Lung (tissue), 12 donors: ENCODE measurements around the gene P4HB. TPM values are rescaled to one million over a fixed set of nuclear protein-coding genes. Genes with fewer than 3 reads are reported as not detected.

ENCODE experiments used
- ATAC-seq: fragments of 200-7000 bp; cut with Tn5 transposase; one replicate; pipeline ENCODE4 v1.9.1; 2020; ENCODE audit warnings: moderate number of reproducible peaks; ENCODE audit not compliant: insufficient read depth, low FRiP score
- DNase-seq, 3 donors: peaks; one replicate each; pipeline ENCODE4 v3.0.0-alpha.2; 2013 to 2017
- H3K27ac ChIP-seq, 2 donors: one replicate each; pipeline ENCODE4 v1.5.1; 2013; ENCODE audit warnings: mild to moderate bottlenecking in 2 of 2, moderate library complexity in 2 of 2, control low read depth in 1 of 2, inconsistent platforms in 1 of 2, low read depth in 1 of 2, low read length in 1 of 2
- H3K27me3 ChIP-seq, 3 donors: one replicate each; pipeline ENCODE4 v1.5.1; 2013; ENCODE audit warnings: low read length in 2 of 3; ENCODE audit not compliant: control insufficient read depth in 3 of 3, insufficient read depth in 3 of 3
- H3K36me3 ChIP-seq, 4 donors: one replicate each; pipeline ENCODE4 v1.5.1; 2013; ENCODE audit warnings: low read length in 4 of 4, mild to moderate bottlenecking in 1 of 4, moderate library complexity in 1 of 4; ENCODE audit not compliant: control insufficient read depth in 4 of 4, insufficient read depth in 4 of 4
- H3K4me1 ChIP-seq, 5 donors: one replicate each; pipeline ENCODE4 v1.5.1; 2013; ENCODE audit warnings: low read length in 5 of 5, mild to moderate bottlenecking in 2 of 5, moderate library complexity in 1 of 5; ENCODE audit not compliant: control insufficient read depth in 5 of 5, insufficient read depth in 5 of 5
- H3K4me3 ChIP-seq: one replicate; pipeline ENCODE4 v1.5.1; 2013; ENCODE audit warnings: mild to moderate bottlenecking, control low read depth, moderate library complexity
- H3K9ac ChIP-seq, 2 donors: one replicate each; pipeline ENCODE4 v1.5.1; 2013; ENCODE audit warnings: low read length in 2 of 2, control low read depth in 1 of 2; ENCODE audit not compliant: insufficient read depth in 1 of 2
- H3K9me3 ChIP-seq, 4 donors: one replicate each; pipeline ENCODE4 v1.5.1; 2013; ENCODE audit warnings: low read length in 3 of 4, mild to moderate bottlenecking in 1 of 4, moderate library complexity in 1 of 4; ENCODE audit not compliant: control insufficient read depth in 4 of 4, insufficient read depth in 3 of 4
- CTCF ChIP-seq: IDR thresholded peaks from 2 replicates; pipeline ENCODE4 v1.5.1; 2012; ENCODE audit warnings: mild to moderate bottlenecking; ENCODE audit errors: control extremely low read depth, extremely low read depth
- WGBS, 2 donors: extraction: QIAGEN DNeasy Blood & Tissue Kit; methylation state at CpG; one replicate each; pipeline ENCODE4 v1.1.7; 2013; 5-methylcytosine and 5-hydroxymethylcytosine counted together
- polyA plus RNA-seq, 2 donors: library from polyadenylated mRNA; stranded (reverse); fragments of 200-250 nt; gene quantifications; one replicate each; pipeline ENCODE4 v1.2.1, GENCODE V29; 2013
- total RNA-seq, 2 donors: library from RNA; depleted of rRNA in 1 of 2; stranded (reverse); fragments of >200 nt in 1 of 2; gene quantifications; one replicate each; pipeline ENCODE4 v1.2.1, GENCODE V29; 2014 to 2021
- donor health status: control.
- donor health status: control.
- donor health status: Bipolar disorder and iron deficiency.
- donor health status: healthy.
- donor health status: DM: yes; HTN: yes; CAD: no.

The P4HB gene
- total and polyA plus RNA-seq, 4 donors = 356 to 990 (median 779) TPM

DNA sequence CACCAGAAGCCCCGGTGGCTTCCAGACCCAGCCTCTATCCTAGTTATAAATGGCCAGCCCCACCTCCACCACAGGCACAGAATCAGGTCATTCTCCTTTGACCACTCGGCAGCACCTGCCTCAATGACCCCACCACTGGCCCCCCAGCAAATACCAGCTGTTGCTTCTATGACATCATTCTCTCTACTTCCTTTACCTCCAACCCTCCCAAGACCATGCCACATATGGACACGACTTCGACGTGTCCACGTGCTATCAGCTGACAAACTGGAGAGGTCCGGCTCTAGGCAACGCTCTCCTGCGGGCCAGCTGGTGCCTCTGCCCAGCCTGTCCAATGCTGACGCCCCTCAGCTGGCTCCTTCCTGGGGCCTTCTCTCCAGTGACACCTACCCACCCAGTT lies 25.1 kb upstream of the P4HB start:
- WGBS, 2 donors = 91 to 94% methylated on average over 10 of the region's 10 CpGs
- H3K36me3 ChIP-seq = peaks cover 18 to 48% (median 35%) of the 10 kb centered on the region in 4 donors

DNA sequence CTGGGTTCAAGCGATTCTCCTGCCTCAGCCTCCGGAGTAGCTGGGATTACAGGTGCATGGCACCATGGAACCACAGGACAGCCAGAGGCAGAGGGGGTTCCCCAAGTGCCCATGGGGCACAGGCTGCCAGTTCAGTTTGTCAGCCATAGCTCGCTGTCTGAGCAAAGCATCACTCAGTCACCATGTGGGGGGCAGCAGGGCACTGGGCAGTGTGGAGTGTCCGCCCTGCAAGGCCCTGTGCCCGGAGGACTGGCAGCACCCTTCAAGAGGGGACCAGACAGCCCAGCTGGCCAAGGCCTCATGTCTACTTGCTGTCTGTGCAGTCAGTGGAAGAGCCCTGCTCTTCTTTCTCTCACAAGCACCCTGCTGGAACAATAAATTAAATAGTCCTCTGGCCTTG lies 24.6 kb upstream of the P4HB start:
- Histone ChIP-seq H3K27me3 (no peaks in the 10 kb centered on the region), H3K9me3 (no peaks in the 10 kb centered on the region), H3K27ac (no peak overlapping the region), H3K4me3 (no peak overlapping the region), H3K9ac (no peak overlapping the region), H3K4me1 (peaks cover 0 to 3% (median 2%) of the 10 kb centered on the region in 5 donors), H3K36me3 (peaks cover 18 to 45% (median 33%) of the 10 kb centered on the region in 4 donors)
- DNase-seq (no peak), ATAC-seq (no peak)
- WGBS, 2 donors = 95 to 97% methylated on average over 5 of the region's 5 CpGs
- TF ChIP-seq CTCF = no peak

More for the DNA sequence above, 25.1 kb upstream of the P4HB start:
- Histone ChIP-seq H3K9ac (no peak overlapping the region), H3K4me3 (no peak overlapping the region), H3K9me3 (no peaks in the 10 kb centered on the region), H3K4me1 (peaks cover 0 to 8% (median 6%) of the 10 kb centered on the region in 5 donors), H3K27ac (no peak overlapping the region), H3K27me3 (no peaks in the 10 kb centered on the region)
- TF ChIP-seq CTCF = no peak
- DNase-seq (no peak), ATAC-seq (no peak)

GRCh38 chr17:81884520-81884919 lies 24.2 kb upstream of the P4HB start:
- Histone ChIP-seq H3K27me3 (no peaks in the 10 kb centered on the region), H3K9me3 (no peaks in the 10 kb centered on the region), H3K4me1 (no peaks in the 10 kb centered on the region), H3K4me3 (no peak overlapping the region), H3K27ac (no peak overlapping the region), H3K36me3 (peaks cover 18 to 45% (median 29%) of the 10 kb centered on the region in 4 donors), H3K9ac (no peak overlapping the region)
- DNase-seq (no peak), ATAC-seq (no peak)
- TF ChIP-seq CTCF = no peak
- WGBS, 2 donors = 76 to 83% methylated on average over 11 of the region's 11 CpGs

GRCh38 chr17:81879121-81879520 lies 18.8 kb upstream of the P4HB start:
- no peak overlapping the region for H3K9ac ChIP-seq
- no peak for ATAC-seq
- DNase-seq = no peak

More at GRCh38 chr17:81879121-81879520, 18.8 kb upstream of the P4HB start:
- Histone ChIP-seq H3K27ac (no peak overlapping the region), H3K9me3 (no peaks in the 10 kb centered on the region), H3K4me1 (no peaks in the 10 kb centered on the region), H3K4me3 (no peak overlapping the region), H3K36me3 (peaks cover 0 to 12% (median 9%) of the 10 kb centered on the region in 4 donors), H3K27me3 (no peaks in the 10 kb centered on the region)
- WGBS, 2 donors = 93 to 95% methylated on average over 5 of the region's 5 CpGs
- no peak for TF ChIP-seq CTCF
